SK-MEL-5 (cell line): Measurements from ENCODE around the gene PTRHD1. TPM values are rescaled to one million over a fixed set of nuclear protein-coding genes. Genes with fewer than 3 reads are reported as not detected.

ENCODE experiments used
- DNase-seq: peaks from one replicate; pipeline ENCODE4 v3.0.0-alpha.2; 2016; ENCODE audit warnings: low read depth, low spot score
- in situ Hi-C: cut with HindIII; loops from 2 replicates; pipeline ENCODE4 v1.10.0; 2016; ENCODE audit warnings: low sequenced_read_pairs, high pct_unique_total_duplicates, low pct_unique_long_range_greater_than_20kb
- total RNA-seq: library from RNA; depleted of rRNA; stranded (reverse); fragments of >200 nt; shearing (Covaris generic); gene quantifications from 2 replicates; pipeline ENCODE4 v1.2.3, GENCODE V29; 2014

PTRHD1 gene
- total RNA-seq, 1 experiment from 2014 or later: 57.6 TPM

- no peak for DNase-seq
- in situ Hi-C loops: no loop called here
Observed at GRCh38 chr2:24832073-24832461, 38.9 kb upstream of the PTRHD1 start.

- DNase-seq: no peak
- in situ Hi-C loops: no loop called here
Observed at GRCh38 chr2:24831221-24832072, 38.3 kb upstream of the PTRHD1 start.

GRCh38 chr2:24830786-24831185 is 37.6 kb upstream of the PTRHD1 start:
- in situ Hi-C loops: no loop called here

GRCh38 chr2:24830351-24830750 is 37.2 kb upstream of the PTRHD1 start:
- in situ Hi-C loops: no loop called here

More at GRCh38 chr2:24830786-24831185, 37.6 kb upstream of the PTRHD1 start:
- no peak for DNase-seq

GRCh38 chr2:24828238-24828996 is 35.2 kb upstream of the PTRHD1 start:
- in situ Hi-C loops: no loop called here
- DNase-seq: no peak

More at GRCh38 chr2:24830351-24830750, 37.2 kb upstream of the PTRHD1 start:
- DNase-seq: peak; percentile 50

- in situ Hi-C loops: no loop called here
Observed at GRCh38 chr2:24827321-24828237, 34.4 kb upstream of the PTRHD1 start.

GRCh38 chr2:24826773-24827145 is 33.6 kb upstream of the PTRHD1 start:
- in situ Hi-C loops: no loop called here
- no peak for DNase-seq

More at GRCh38 chr2:24827321-24828237, 34.4 kb upstream of the PTRHD1 start:
- DNase-seq: peak; percentile 90

GRCh38 chr2:24825883-24826772 is 32.9 kb upstream of the PTRHD1 start:
- peak; percentile 53 for DNase-seq
- in situ Hi-C loops: no loop called here

- in situ Hi-C loops: no loop called here
- DNase-seq: peak; percentile 53
Observed at GRCh38 chr2:24824966-24825882, 32.0 kb upstream of the PTRHD1 start.

- in situ Hi-C loops: no loop called here
- no peak for DNase-seq
Observed at GRCh38 chr2:24824071-24824588, 30.9 kb upstream of the PTRHD1 start.

- peak; percentile 35 for DNase-seq
- in situ Hi-C loops: no loop called here
Observed at GRCh38 chr2:24822049-24822706, 29.0 kb upstream of the PTRHD1 start.

GRCh38 chr2:24821433-24821891 is 28.3 kb upstream of the PTRHD1 start:
- in situ Hi-C loops: no loop called here

GRCh38 chr2:24820598-24821432 is 27.6 kb upstream of the PTRHD1 start:
- in situ Hi-C loops: no loop called here
- no peak for DNase-seq

More at GRCh38 chr2:24821433-24821891, 28.3 kb upstream of the PTRHD1 start:
- no peak for DNase-seq

- in situ Hi-C loops: no loop called here
- no peak for DNase-seq
Observed at GRCh38 chr2:24820175-24820513, 27.0 kb upstream of the PTRHD1 start.
